Measurements from ENCODE around the gene EGFL7.

GRCh38 chr9:136614372-136614922 is 48.3 kb upstream of the EGFL7 start:
- TF ChIP-seq CTCF (tag by site-specific recombination; IDR thresholded peaks at IDR 0.05) = no peak
- TF ChIP-seq ATF2 (tag by site-specific recombination; IDR thresholded peaks at IDR 0.05; ENCODE audit: low read depth) = no peak
- no peak for TF ChIP-seq ZNF670 (tag by site-specific recombination; IDR thresholded peaks at IDR 0.05; ENCODE audit: low read depth)
- no peak for TF ChIP-seq BCL11A (tag by site-specific recombination; IDR thresholded peaks at IDR 0.05; ENCODE audit: low read depth)
- no peak for TF ChIP-seq REST (tag by site-specific recombination; IDR thresholded peaks at IDR 0.05)

All from HEK293 (cell line).